HG03354 (cell line): ENCODE results near the gene PARP6.
A peak's percentile ranks its signal among the peaks of the same experiment; 100 is the strongest.

Experiments used
- ATAC-seq: cut with Tn5 transposase; IDR thresholded peaks from one replicate; pipeline ENCODE4 v1.9.1; 2021; ENCODE audit warnings: mild to moderate bottlenecking; ENCODE audit not compliant: unreplicated experiment, poor library complexity, severe bottlenecking

PARP6 gene

GRCh38 chr15:72272213-72272996 lies at the start of gene PARP6:
TSS of gene PARP6 (minus strand) at chr15:72272554. CDS start at chr15:72267477, 5,077 bp downstream.
- peak; percentile 95 for ATAC-seq

DNA sequence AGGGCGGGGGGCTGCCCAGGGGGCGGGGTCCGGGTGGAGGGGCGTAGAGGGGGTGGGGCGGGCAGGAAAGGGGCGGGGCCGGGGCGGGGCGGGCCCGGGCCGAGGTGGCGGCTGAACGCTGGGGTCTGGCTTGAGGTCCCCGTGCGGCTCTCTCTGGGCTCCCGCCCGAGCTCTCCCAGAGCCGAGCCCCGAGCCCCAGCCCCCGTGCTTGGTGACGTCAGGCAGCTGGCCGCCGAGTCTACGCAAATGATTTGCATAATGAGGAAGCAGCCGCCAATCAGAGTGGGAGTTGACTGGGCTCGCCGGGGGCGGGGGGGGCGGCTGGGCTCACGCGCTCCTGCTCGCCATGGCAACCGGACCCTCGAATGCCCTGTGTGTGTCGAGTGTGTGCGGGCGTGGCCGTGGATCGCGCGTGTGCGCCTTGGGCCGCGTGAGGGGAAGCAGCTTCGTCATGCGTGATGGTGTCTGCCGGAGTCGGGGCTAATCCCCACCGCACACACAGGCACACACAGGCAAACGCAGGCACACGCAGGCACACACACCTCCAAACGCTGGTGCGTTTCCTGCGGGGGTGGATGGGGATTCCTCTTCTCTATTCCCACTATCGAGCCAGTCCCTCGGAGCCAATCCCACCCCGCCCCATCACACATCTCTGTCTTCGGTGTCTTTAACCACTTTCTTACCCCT lies 47.8 kb upstream of the PARP6 start, which contains the start of gene CELF6:
TSS of gene CELF6 (minus strand) at position 173 of the 687 bp plus-strand sequence. CDS start 283 bp downstream, outside the sequence.
- ATAC-seq = peak; percentile 75

DNA sequence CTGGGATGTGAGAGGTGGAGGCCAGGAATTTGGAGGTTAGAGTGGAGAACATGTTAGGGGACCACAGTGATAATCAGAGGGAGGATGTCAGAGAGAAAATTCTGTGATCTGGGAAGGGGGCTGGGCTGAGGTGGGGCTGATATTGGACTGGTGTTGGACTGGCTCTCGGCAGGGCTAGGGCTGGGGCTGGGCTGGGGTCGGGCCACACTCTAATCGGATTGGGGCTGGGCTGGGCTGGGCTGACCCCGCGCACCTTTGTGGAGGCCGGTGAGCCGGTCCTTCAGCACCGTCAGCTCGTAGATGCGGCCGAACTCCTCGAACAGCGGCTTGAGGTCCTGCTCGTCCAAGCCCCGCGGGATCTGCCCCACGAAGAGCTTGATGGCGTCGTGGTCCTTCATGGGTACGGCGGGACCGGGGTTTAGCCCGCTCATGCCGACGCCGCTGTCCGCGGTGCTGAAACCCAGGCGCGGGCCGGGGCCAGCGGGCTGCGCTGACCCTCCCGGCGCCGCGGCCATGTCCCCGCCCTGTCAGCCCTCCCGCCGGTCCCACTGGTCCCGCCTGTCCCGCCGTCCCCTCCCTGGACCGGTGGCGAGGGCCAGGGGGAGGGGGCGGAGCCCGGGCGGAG lies 47.1 kb upstream of the PARP6 start:
- peak; percentile 50 for ATAC-seq

DNA sequence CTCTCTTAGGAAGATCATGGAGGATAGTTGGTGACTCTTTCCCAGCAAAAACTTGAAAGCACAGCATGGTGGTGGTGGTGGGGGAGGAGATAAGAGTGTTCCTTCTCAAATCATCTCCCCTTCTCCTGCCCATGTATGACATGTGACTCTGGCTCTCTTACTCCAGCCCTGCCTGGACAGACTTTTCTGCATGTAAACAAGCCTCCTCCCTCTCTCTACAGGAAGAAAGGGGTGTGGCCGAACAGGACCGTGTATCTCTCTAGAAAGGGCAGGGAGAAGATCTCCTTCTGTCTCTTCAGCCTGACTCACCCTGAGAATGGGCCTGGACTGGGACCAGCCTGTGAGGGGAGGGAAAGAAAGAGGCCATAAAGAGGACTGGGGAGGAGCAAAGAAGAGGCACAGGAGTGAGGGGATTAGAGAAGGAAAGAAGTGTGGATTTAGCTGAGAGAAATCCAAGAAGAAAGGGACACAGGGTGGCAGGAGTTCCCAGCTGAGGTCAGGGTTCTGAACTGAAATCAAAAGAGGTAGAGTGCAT lies 46.1 kb upstream of the PARP6 start:
- ATAC-seq = no peak

DNA sequence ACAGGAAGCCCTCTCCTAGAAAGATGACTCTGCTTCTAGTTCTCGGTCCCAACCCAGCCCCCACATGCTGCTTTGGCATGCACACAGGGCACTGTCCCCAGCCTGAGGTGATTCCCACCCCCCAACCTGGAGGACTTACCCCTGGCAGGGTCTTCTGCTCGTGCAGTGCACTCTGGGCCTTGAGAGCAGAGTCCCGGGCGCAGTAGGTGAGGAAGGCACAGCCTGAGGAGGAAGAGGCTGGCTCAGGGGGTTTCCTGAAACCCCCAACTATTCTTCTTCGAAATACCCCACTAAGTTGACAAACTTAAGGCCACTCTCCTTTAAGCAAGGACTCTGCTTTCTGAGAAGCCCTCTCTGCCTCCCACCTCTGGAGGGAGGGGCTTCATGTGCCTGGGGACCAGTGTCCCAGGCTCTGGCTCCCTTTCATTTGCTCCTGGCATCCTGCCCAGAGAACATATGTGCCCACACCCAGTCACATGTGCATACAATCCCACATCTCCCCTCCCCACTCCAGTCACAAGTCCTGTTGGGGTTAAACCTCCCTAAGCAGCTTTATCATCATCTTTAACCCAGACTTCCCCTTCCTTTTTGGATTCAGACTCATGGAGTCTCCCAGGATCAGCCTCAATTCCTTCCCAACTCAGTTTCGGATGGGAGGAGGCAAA lies 43.5 kb upstream of the PARP6 start:
- no peak for ATAC-seq

GRCh38 chr15:72313881-72314280 lies 41.5 kb upstream of the PARP6 start:
- no peak for ATAC-seq

- no peak for ATAC-seq
Measured at GRCh38 chr15:72313448-72313840, 41.1 kb upstream of the PARP6 start.

GRCh38 chr15:72312605-72313447 lies 40.5 kb upstream of the PARP6 start:
- ATAC-seq = peak; percentile 81

- no peak for ATAC-seq
Measured at GRCh38 chr15:72307026-72307425, 34.7 kb upstream of the PARP6 start.

DNA sequence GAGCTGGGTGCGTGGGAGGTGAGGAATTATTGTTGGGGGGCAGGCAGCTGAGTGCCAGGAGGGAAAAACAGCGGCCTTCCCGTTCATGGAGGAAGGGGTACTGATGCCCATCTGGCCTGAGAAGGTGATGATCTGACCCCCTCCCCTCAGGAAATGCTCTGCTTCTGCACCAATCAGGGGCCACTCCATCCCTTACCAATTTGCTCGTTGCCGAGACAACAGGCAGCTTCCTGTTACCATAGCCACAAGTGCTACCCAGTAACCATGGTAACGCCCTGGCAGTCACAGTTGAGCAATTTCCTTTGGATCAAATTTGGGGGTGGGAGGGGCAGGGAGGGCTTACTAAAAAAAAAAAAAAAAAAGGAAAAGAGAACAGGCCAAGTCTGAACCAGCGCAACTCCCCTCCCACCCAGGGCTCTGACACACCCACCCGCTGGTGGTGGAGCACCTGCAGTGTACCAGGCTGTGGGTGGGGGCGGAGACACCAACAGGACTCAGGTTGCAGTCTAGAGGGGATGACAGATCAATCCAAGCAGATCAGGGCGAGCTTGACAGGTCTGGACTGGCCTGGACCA lies 33.9 kb upstream of the PARP6 start:
- ATAC-seq = no peak

- no peak for ATAC-seq
Measured at GRCh38 chr15:72304596-72304995, 32.2 kb upstream of the PARP6 start.

DNA sequence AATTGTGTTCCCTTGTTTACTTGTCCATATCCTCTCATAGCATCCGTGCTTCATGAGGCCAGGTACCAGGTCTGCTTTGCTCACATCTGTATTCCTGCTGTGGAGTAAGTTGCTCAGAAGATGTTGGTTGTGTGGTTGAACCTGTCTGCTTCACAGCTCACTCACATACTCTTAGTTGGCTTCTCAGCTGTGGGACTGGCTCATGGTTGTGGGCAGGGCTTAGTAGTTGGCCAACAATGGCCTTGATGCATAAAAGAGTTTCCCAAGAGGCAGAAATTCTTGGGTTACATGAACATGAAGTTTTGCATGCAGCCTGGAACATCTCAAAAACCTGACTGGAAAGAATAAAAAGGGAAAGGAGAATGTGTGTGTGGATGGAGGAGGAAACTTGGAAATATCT lies 30.6 kb upstream of the PARP6 start:
- no peak for ATAC-seq

- no peak for ATAC-seq
Measured at GRCh38 chr15:72289597-72290325, 17.4 kb upstream of the PARP6 start.

- ATAC-seq = no peak
Measured at GRCh38 chr15:72288796-72289596, 16.6 kb upstream of the PARP6 start.

GRCh38 chr15:72285927-72286516 lies 13.7 kb upstream of the PARP6 start:
- no peak for ATAC-seq

DNA sequence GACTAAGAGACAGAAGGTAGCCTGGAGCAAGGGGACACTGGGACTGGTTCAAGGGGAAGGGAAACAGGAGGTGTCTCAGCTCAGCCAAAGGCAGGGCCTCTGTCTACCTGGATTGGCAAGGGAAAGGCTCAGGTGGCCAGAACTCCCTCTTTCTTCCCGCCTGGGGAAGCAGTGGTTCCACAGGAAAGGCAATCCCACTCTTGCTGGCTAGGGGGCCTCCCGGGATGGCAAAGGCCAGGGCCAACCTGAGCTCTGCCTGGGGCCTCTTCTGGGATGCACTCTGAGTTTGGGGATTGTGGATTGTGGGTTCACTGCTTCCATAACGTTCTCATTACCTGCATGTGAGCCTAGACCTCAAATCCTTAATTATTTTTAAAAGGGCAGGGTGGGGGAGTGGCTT lies 13.0 kb upstream of the PARP6 start:
- ATAC-seq = no peak

- no peak for ATAC-seq
Measured at GRCh38 chr15:72284781-72285180, 12.4 kb upstream of the PARP6 start.
